Vagina (tissue), 2 donors: ENCODE results near the gene ENGASE.

ENCODE experiments used
- POLR2A ChIP-seq, 2 donors: fragments of 450-650 bp; IDR thresholded peaks; one replicate each; pipeline ENCODE4 v1.6.1; 2017; ENCODE audit warnings: antibody characterized with exemption in 2 of 2, mild to moderate bottlenecking in 2 of 2, moderate library complexity in 2 of 2
- TF ChIP-seq, protein P1 (sequence below), 3 experiments: fragments of 450-650 bp in 2 of 3; fragments of 200-600 bp in 1 of 3; sonication (generic) in 1 of 3; IDR thresholded peaks; one replicate each; pipeline ENCODE4 v1.5.1; 2017 to 2019; ENCODE audit warnings: antibody characterized with exemption in 3 of 3, mild to moderate bottlenecking in 2 of 3, moderate library complexity in 2 of 3

DNA sequence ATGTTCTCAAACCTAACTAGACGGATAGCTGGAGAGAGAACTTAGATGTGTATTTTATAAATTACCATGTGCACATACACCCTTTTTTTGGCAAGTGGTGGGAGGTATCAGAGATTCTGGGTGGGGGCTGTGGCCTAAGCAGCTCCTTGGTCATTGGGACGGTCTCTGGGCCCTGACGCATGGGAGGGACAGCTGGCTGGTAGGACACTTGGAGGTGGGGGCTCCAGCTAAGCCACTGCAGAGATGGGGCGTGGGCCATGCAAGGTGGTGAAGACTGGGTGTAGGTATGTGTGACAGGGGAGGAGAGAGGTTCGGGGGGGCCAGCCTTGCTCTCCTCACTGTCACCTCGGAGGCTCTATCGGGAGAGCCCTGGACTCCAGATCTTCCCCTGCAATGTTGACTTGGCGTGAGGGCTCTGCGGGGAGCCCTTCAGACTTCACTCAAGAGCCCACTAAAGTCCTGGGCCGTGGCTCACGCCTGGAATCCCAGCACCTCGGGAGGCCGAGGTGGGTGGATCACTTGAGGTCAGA is 33.5 kb upstream of the ENGASE start:
- TF ChIP-seq, protein P1, sequence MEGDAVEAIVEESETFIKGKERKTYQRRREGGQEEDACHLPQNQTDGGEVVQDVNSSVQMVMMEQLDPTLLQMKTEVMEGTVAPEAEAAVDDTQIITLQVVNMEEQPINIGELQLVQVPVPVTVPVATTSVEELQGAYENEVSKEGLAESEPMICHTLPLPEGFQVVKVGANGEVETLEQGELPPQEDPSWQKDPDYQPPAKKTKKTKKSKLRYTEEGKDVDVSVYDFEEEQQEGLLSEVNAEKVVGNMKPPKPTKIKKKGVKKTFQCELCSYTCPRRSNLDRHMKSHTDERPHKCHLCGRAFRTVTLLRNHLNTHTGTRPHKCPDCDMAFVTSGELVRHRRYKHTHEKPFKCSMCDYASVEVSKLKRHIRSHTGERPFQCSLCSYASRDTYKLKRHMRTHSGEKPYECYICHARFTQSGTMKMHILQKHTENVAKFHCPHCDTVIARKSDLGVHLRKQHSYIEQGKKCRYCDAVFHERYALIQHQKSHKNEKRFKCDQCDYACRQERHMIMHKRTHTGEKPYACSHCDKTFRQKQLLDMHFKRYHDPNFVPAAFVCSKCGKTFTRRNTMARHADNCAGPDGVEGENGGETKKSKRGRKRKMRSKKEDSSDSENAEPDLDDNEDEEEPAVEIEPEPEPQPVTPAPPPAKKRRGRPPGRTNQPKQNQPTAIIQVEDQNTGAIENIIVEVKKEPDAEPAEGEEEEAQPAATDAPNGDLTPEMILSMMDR (IDR thresholded peaks at IDR 0.05), result no peak
- TF ChIP-seq POLR2A (IDR thresholded peaks at IDR 0.05), result no peak
